PC-3 (cell line): ENCODE measurements around the gene PRDM13. TPM values are rescaled to one million over a fixed set of nuclear protein-coding genes. Genes with fewer than 3 reads are reported as not detected.

Experiments used
- ATAC-seq: fragments of 200-7000 bp; cut with Tn5 transposase; 2 replicates; pipeline ENCODE4 v1.9.1; 2020; ENCODE audit warnings: mild to moderate bottlenecking, moderate library complexity
- BruUV-seq: library from RNA; stranded (reverse); fragments of 400-500 nt; replicated peaks from 2 replicates; lab custom pipeline; 2021; lab: Mats Ljungman, UMichigan
- CTCF ChIA-PET: fragments of 300-600 bp; sonication (Branson Sonifier 250); formaldehyde crosslinking; loops from one replicate; lab custom pipeline; 2022; ENCODE audit warnings: antibody characterized with exemption; lab: Charles Lee
- POLR2A ChIA-PET: fragments of 300-600 bp; sonication (Branson Sonifier 250); formaldehyde crosslinking; loops from one replicate; lab custom pipeline; 2022; ENCODE audit warnings: antibody characterized with exemption; ENCODE audit not compliant: unreplicated experiment; lab: Charles Lee
- DNase-seq: peaks from one replicate; pipeline ENCODE4 v3.0.0-alpha.2; 2015
- H2AFZ ChIP-seq: fragments of 300-600 bp; sonication (generic); 2 replicates; pipeline ENCODE4 v1.6.0; 2016; ENCODE audit warnings: antibody characterized with exemption, low read length
- H3F3A ChIP-seq: fragments of 300-600 bp; sonication (generic); one replicate; pipeline ENCODE4 v1.6.0; 2017; ENCODE audit warnings: antibody characterized with exemption, low read length, control low read depth, mild to moderate bottlenecking; ENCODE audit not compliant: unreplicated experiment
- H3K27ac ChIP-seq: fragments of 300-600 bp; sonication (generic); 2 replicates; pipeline ENCODE4 v1.5.1; 2016; ENCODE audit warnings: mild to moderate bottlenecking, low read length
- H3K27me3 ChIP-seq: fragments of 300-600 bp; sonication (generic); 2 replicates; pipeline ENCODE4 v1.6.1; 2016; ENCODE audit warnings: low read length, mixed read lengths
- H3K36me3 ChIP-seq: fragments of 300-600 bp; sonication (generic); 2 replicates; pipeline ENCODE4 v1.6.1; 2016; ENCODE audit warnings: low read depth, mixed run types, low read length, mixed read lengths
- H3K4me1 ChIP-seq: fragments of 300-600 bp; sonication (generic); 2 replicates; pipeline ENCODE4 v1.5.1; 2016; ENCODE audit warnings: low read length; ENCODE audit not compliant: insufficient read depth
- H3K4me2 ChIP-seq: fragments of 300-600 bp; sonication (generic); 2 replicates; pipeline ENCODE4 v1.6.0; 2016; ENCODE audit warnings: low read length
- H3K4me3 ChIP-seq: fragments of 300-600 bp; sonication (generic); 2 replicates; pipeline ENCODE4 v1.5.1; 2016; ENCODE audit warnings: mild to moderate bottlenecking, low read length, mixed read lengths
- H3K79me2 ChIP-seq: fragments of 300-600 bp; sonication (generic); 2 replicates; pipeline ENCODE4 v1.6.1; 2017; ENCODE audit warnings: low read length, mixed read lengths
- H3K9ac ChIP-seq: fragments of 300-600 bp; sonication (generic); 2 replicates; pipeline ENCODE4 v1.6.0; 2016; ENCODE audit warnings: mild to moderate bottlenecking, low read length
- H3K9me2 ChIP-seq: fragments of 300-600 bp; sonication (generic); replicated peaks from 2 replicates; pipeline ENCODE4 v1.6.1; 2016; ENCODE audit warnings: mixed run types, low read length, mixed read lengths
- H3K9me3 ChIP-seq: fragments of 300-600 bp; sonication (generic); 2 replicates; pipeline ENCODE4 v1.6.1; 2016; ENCODE audit warnings: low read length, mixed read lengths
- H4K20me1 ChIP-seq: fragments of 300-600 bp; sonication (generic); 2 replicates; pipeline ENCODE4 v1.6.1; 2016; ENCODE audit warnings: low read length, mixed read lengths
- CTCF ChIP-seq: fragments of 300-600 bp; sonication (generic); conservative IDR thresholded peaks from 2 replicates; pipeline ENCODE4 v1.5.1; 2017; ENCODE audit warnings: antibody characterized with exemption, low read depth, mild to moderate bottlenecking, low read length
- EZH2 ChIP-seq: fragments of 300-600 bp; sonication (generic); IDR thresholded peaks from one replicate; pipeline ENCODE4 v1.6.1; 2017; ENCODE audit warnings: antibody characterized with exemption, mild to moderate bottlenecking, low read length; ENCODE audit not compliant: unreplicated experiment
- EZH2phosphoT487 ChIP-seq: fragments of 300-600 bp; sonication (generic); IDR thresholded peaks from 2 replicates; pipeline ENCODE4 v1.6.1; 2018; ENCODE audit warnings: mild to moderate bottlenecking, antibody characterized with exemption, low read length, borderline replicate concordance
- intact Hi-C: fragments of 100-400 bp; cut with micrococcal nuclease; formaldehyde crosslinking; loops from 2 replicates; pipeline ENCODE4 v1.9.0; 2023
- total RNA-seq: library from RNA; depleted of rRNA; stranded (reverse); fragments of >200 nt; gene quantifications from 2 replicates; pipeline ENCODE4 v1.2.3, GENCODE V29; 2014

The PRDM13 gene
- total RNA-seq, 1 experiment from 2014 or later, result not detected

GRCh38 chr6:99603421-99604165 lies 3.0 kb upstream of the PRDM13 start:
- intact Hi-C loops, result no loop called here
- Histone ChIP-seq H3K27me3 (peaks cover 59% of the 10 kb centered on the region), H3K9me2 (no peaks in the 10 kb centered on the region), H3K9ac (no peak overlapping the region), H3K4me1 (no peaks in the 10 kb centered on the region), H3K4me2 (no peak overlapping the region), H4K20me1 (no peaks in the 10 kb centered on the region), H2AFZ (no peak overlapping the region), H3K4me3 (no peak overlapping the region), H3K9me3 (no peaks in the 10 kb centered on the region), H3K27ac (no peak overlapping the region), H3K79me2 (no peaks in the 10 kb centered on the region), H3F3A (no peaks in the 10 kb centered on the region), H3K36me3 (no peaks in the 10 kb centered on the region)
- ChIA-PET CTCF (no interaction called here), POLR2A (no interaction called here)
- DNase-seq (no peak), ATAC-seq (no peak)
- BruUV-seq, result no TSS peak
- TF ChIP-seq EZH2phosphoT487, result no peak
- no peak for TF ChIP-seq EZH2
- TF ChIP-seq CTCF, result no peak

- Histone ChIP-seq H3K4me2 (no peak overlapping the region), H3K36me3 (no peaks in the 10 kb centered on the region), H3F3A (no peaks in the 10 kb centered on the region), H3K27ac (no peak overlapping the region), H3K79me2 (no peaks in the 10 kb centered on the region), H3K9me3 (no peaks in the 10 kb centered on the region), H3K4me1 (no peaks in the 10 kb centered on the region), H4K20me1 (no peaks in the 10 kb centered on the region), H3K4me3 (no peak overlapping the region), H3K27me3 (peaks cover 53% of the 10 kb centered on the region), H2AFZ (no peak overlapping the region), H3K9me2 (no peaks in the 10 kb centered on the region), H3K9ac (no peak overlapping the region)
- ChIA-PET POLR2A (no interaction called here), CTCF (no interaction called here)
- no TSS peak for BruUV-seq
- no peak for TF ChIP-seq CTCF
- no peak for TF ChIP-seq EZH2phosphoT487
- TF ChIP-seq EZH2, result no peak
- intact Hi-C loops, result no loop called here
- DNase-seq (no peak), ATAC-seq (no peak)
Observed at GRCh38 chr6:99604166-99605073, 2.2 kb upstream of the PRDM13 start.
